ENCODE results near the gene CERS6. TPM values are rescaled to one million over a fixed set of nuclear protein-coding genes. Genes with fewer than 3 reads are reported as not detected.

Gene CERS6
- total RNA-seq, 3 donors from 2014 or later = 14.1 to 17.2 (median 16.7) TPM

DNA sequence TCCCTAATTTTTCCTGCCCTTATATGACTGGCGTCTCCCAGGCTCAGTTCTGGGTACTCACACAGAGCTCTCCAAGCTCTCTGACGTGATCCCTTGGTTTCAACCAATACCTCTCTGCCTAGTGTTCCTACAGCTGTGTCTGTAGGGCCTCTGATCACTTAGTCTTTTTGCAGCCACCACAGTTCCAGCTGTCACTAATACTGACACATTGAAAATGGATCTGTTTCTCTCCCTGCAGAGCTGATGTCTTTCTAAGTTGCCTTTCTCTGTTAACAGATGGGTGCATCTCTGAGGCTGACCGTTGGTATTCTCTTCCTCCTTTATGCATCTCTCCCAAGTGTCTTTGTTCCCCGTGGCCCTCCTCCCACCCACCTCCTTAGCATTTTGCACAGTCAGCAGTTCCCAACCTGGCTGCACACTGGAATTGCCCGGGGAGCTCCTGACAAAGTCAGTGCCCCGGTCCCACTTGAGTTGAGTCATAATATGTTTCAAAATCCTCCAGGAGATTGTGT lies 62.5 kb downstream of the CERS6 start:
- H3K9me3 Mint-ChIP-seq = no peaks in the 10 kb centered on the region
- ATAC-seq = no peak
- DNase-seq = no peak
- peaks cover 6% of the 10 kb centered on the region for H3K36me3 Mint-ChIP-seq (ENCODE audit: insufficient read depth)
- no peaks in the 10 kb centered on the region for H3K27me3 Mint-ChIP-seq (ENCODE audit: low read depth)
- H3K4me3 Mint-ChIP-seq = no peak overlapping the region
- H3K4me1 Mint-ChIP-seq (ENCODE audit: low read depth) = peaks cover 35% of the 10 kb centered on the region

DNA sequence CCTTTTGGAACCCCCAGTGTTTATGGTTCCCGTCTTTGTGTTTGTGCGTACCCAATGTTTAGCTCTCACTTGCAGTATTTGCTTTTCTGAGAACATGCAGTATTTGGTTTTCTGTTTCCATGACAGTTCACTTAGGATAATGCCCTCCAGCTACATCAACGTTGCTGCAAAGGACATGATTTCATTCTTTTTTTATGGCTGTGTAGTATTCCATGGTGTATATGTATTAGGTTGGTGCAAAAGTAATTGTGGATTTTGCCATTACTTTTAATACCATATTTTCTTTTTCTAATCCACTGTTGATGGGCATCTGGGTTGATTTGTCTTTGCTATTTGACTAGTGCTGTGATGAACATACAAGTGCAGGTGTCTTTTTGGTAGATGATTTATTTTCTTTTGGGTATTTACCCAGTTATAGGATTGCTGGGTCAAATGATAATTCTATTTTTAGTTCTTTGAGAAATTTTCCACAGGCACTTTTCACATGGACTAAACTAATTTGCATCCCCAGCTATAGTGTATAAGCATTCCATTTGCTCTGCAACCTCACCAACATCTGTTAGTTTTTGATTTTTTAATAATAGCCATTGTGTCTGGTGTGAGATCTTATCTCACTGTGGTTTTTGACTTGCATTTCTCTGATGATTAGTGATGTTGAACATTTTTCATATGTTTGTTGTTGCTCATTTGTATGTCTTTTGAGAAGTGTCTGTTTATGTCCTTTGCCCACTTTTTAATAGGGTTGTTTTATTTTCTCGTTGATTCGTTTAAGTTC lies 63.6 kb downstream of the CERS6 start:
- H3K4me3 Mint-ChIP-seq = no peak overlapping the region
- H3K27me3 Mint-ChIP-seq (ENCODE audit: low read depth) = no peaks in the 10 kb centered on the region
- H3K9me3 Mint-ChIP-seq = no peaks in the 10 kb centered on the region
- ATAC-seq = no peak
- peaks cover 39% of the 10 kb centered on the region for H3K4me1 Mint-ChIP-seq (ENCODE audit: low read depth)
- H3K36me3 Mint-ChIP-seq (ENCODE audit: insufficient read depth) = peaks cover 4% of the 10 kb centered on the region
- DNase-seq = no peak

DNA sequence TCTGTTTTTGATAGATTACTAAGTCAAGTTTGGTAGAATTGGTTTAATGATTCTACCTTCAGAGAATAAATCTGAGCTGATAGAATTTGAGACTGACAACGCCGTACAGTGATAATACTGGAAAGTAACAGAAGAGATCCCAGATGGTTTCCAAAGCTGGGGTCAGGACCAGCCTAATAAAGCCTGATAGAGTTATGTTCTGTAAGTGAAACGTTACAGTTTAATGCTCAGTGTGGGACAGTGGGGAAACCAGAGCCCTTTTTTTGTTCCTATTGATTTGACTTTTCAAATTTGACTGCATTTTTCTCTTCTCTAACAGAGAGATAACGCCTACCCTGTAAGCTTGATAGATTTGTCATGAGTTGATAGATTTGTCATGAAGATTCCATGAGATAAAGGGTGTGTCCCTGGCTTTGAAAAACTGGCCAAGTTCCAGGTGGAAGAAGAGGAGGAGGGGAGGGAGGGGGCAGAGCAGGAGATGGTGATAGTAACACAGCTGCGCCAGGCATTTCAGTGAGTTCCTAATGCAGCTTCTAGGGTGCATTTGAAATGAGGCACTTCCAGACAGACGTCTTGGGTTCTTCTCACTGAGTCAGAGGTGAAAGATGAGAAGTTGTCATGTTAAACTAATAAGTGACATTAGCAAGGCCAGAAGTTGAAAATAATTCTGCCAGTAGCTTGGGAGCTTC lies 65.1 kb downstream of the CERS6 start:
- Mint-ChIP-seq H3K27me3 (ENCODE audit: low read depth) (no peaks in the 10 kb centered on the region), H3K36me3 (ENCODE audit: insufficient read depth) (peaks cover 2% of the 10 kb centered on the region), H3K9me3 (no peaks in the 10 kb centered on the region), H3K4me3 (no peak overlapping the region), H3K4me1 (ENCODE audit: low read depth) (peaks cover 37% of the 10 kb centered on the region)
- peak in 1 of 2 donors; percentile 27 for ATAC-seq
- no peak for DNase-seq

DNA sequence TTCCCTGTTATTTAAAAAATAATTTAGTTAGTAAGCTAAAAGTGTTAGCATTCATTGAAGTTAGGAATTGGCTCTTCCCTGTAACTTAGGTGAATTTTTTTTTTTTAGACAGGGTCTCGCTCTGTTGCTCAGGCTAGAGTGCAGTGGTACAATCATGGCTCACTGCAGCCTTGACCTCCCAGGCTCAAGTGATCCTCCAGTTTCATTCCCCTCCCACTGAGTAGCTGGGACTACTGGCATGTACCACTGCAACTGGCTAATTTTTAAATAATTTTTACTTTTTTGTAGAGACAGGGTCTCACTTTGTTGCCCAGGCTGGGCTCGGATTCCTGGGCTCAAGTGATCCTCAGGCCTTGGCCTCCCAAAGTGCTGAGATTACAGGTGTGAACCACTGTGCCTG lies 66.4 kb downstream of the CERS6 start:
- H3K27me3 Mint-ChIP-seq (ENCODE audit: low read depth) = no peaks in the 10 kb centered on the region
- no peak for DNase-seq
- ATAC-seq = no peak
- H3K4me3 Mint-ChIP-seq = no peak overlapping the region
- H3K4me1 Mint-ChIP-seq (ENCODE audit: low read depth) = peaks cover 37% of the 10 kb centered on the region
- peaks cover 6% of the 10 kb centered on the region for H3K36me3 Mint-ChIP-seq (ENCODE audit: insufficient read depth)
- no peaks in the 10 kb centered on the region for H3K9me3 Mint-ChIP-seq

DNA sequence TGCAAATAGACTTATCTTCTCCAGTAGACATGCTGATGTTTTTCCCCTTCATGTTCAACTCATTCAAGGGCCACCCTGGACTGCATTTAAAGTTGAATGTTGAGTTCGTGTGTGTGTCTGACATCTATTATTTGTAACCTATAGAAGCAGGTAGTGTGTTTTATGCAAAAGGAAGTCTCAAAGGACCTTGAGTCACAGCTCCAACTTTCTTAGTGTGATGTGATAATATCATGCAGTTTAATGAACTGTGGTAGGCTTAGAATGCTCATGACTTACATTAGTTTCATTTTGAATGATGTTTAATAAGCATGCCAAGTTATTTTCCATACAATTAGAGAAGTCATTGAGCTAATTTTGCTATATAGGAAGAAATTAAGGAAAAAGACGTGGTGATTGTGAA lies 67.9 kb downstream of the CERS6 start:
- Mint-ChIP-seq H3K27me3 (ENCODE audit: low read depth) (no peaks in the 10 kb centered on the region), H3K9me3 (no peaks in the 10 kb centered on the region), H3K4me1 (ENCODE audit: low read depth) (peaks cover 39% of the 10 kb centered on the region), H3K36me3 (ENCODE audit: insufficient read depth) (peaks cover 6% of the 10 kb centered on the region), H3K4me3 (no peak overlapping the region)
- no peak for ATAC-seq
- DNase-seq = no peak

DNA sequence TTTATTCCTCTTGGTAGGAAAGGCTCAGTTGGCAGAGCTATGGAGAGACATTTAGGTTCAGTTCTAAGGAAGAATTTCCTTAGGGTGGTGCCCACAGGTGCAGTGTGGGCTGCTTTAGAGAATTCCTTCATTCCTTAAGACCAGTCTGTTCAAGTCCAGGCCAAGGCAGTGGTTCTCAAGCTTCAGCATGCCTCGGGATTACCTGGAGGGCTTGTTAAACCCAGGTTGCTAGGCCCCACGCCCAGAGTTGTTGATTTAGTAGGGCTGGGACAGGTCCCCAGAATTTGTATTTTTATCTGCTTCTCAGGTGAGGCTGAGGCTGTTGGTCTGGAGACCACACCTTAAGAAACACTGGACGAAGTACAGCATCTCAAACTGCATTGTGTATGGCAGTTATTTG lies 68.9 kb downstream of the CERS6 start:
- peaks cover 6% of the 10 kb centered on the region for H3K36me3 Mint-ChIP-seq (ENCODE audit: insufficient read depth)
- no peak overlapping the region for H3K4me3 Mint-ChIP-seq
- ATAC-seq (no peak), DNase-seq (no peak)
- H3K4me1 Mint-ChIP-seq (ENCODE audit: low read depth) = peaks cover 45% of the 10 kb centered on the region
- no peaks in the 10 kb centered on the region for H3K27me3 Mint-ChIP-seq (ENCODE audit: low read depth)
- H3K9me3 Mint-ChIP-seq = no peaks in the 10 kb centered on the region

DNA sequence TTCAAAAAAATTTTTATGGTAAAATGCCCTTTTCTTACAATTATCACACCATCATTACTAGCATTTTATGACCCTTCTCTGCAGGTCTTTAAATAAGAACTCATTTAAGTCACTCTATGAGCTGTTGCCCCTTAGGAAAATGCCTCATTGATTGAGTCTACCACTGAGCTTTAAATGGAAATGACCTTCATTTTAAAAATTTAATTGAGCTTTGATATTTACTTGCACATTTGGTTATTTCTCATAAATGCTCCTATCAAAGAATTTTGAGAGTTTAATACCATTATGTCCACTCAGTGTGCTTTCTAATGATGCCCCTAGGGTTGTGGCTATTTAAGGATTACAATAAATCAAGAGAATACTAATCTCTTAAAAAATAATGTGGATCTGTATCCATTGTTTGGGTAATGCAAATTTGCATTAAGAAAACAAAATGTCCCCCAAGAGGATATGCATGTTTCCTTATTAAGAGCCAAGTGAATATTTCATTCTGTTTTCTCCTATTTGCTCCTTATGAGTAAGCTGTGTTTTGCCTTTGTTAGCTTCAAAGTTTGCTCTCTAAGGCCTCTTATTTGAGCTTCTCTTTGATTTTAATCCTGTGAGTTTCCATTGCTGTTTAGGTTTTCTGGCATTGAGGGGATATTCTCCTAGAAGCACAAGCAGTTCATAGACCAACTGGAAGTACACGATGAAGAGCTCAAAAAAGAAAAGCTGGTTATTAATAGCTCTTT lies 69.8 kb downstream of the CERS6 start:
- peaks cover 6% of the 10 kb centered on the region for H3K36me3 Mint-ChIP-seq (ENCODE audit: insufficient read depth)
- no peak overlapping the region for H3K4me3 Mint-ChIP-seq
- ATAC-seq = no peak
- DNase-seq = no peak
- H3K4me1 Mint-ChIP-seq (ENCODE audit: low read depth) = peaks cover 47% of the 10 kb centered on the region
- H3K27me3 Mint-ChIP-seq (ENCODE audit: low read depth) = no peaks in the 10 kb centered on the region
- H3K9me3 Mint-ChIP-seq = no peaks in the 10 kb centered on the region

DNA sequence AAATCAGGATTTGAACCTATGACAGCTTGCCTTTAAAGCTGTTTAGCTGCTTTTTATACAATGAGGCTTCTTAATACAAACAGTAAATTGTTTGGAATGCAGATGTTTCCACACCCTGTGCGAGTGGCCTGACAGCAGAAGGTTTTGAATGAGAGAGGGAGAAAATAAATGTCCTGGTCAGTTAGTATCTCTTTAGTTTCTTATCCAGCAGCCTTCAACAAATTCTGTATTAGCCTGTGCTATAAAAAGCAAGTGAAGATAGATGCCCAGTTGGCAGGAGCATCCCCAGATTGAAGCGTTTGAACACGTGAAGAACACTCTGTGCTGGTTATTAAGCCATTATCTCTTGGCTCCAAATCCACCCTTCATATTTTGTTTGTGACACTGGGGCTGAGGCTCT lies 70.6 kb downstream of the CERS6 start:
- H3K4me1 Mint-ChIP-seq (ENCODE audit: low read depth) = peaks cover 47% of the 10 kb centered on the region
- ATAC-seq = no peak
- H3K9me3 Mint-ChIP-seq = no peaks in the 10 kb centered on the region
- no peak overlapping the region for H3K4me3 Mint-ChIP-seq
- no peak for DNase-seq
- peaks cover 4% of the 10 kb centered on the region for H3K36me3 Mint-ChIP-seq (ENCODE audit: insufficient read depth)
- H3K27me3 Mint-ChIP-seq (ENCODE audit: low read depth) = no peaks in the 10 kb centered on the region

DNA sequence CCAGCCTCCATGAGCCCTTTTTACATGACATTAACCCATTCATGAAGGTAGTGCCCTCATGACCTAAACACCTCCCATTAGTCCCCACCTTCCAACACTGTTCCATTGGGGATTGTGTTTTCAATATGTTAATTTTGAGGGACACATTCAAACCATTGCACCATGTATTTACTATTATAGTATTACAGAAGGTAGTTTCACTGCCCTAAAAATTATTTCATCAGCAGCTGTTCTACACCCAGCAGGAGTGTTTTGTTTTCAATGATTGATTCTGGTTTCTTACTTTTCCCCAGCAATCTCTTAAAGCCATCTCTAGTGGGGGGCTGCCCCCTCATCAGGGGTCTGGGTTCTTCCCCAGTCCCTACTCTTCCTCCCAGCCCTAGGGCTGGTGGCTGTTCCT lies 71.9 kb downstream of the CERS6 start:
- ATAC-seq (no peak), DNase-seq (no peak)
- Mint-ChIP-seq H3K4me1 (ENCODE audit: low read depth) (peaks cover 51% of the 10 kb centered on the region), H3K27me3 (ENCODE audit: low read depth) (no peaks in the 10 kb centered on the region), H3K9me3 (no peaks in the 10 kb centered on the region), H3K36me3 (ENCODE audit: insufficient read depth) (peaks cover 4% of the 10 kb centered on the region), H3K4me3 (no peak overlapping the region)

DNA sequence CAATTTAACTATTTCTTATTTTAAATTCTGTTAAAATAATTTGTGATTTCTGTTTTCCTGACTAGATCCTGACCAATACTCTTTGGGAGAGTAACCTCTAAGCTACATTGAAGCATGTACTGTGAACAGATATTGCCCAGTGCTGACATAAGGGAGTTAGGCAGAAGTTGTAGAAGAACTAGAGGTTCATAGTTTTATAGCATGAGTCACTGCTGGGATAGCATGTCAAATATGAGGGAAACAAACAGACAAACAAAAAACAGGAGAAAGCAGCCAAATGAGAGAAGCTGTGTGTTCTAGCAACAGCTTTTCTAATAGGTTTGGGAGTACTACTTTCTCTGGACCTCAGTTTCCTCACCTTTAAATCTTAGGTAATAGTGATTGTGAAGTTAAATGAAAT lies 72.4 kb downstream of the CERS6 start:
- H3K4me1 Mint-ChIP-seq (ENCODE audit: low read depth) = peaks cover 52% of the 10 kb centered on the region
- peaks cover 4% of the 10 kb centered on the region for H3K36me3 Mint-ChIP-seq (ENCODE audit: insufficient read depth)
- DNase-seq (no peak), ATAC-seq (no peak)
- no peaks in the 10 kb centered on the region for H3K27me3 Mint-ChIP-seq (ENCODE audit: low read depth)
- H3K9me3 Mint-ChIP-seq = no peaks in the 10 kb centered on the region
- H3K4me3 Mint-ChIP-seq = no peak overlapping the region

DNA sequence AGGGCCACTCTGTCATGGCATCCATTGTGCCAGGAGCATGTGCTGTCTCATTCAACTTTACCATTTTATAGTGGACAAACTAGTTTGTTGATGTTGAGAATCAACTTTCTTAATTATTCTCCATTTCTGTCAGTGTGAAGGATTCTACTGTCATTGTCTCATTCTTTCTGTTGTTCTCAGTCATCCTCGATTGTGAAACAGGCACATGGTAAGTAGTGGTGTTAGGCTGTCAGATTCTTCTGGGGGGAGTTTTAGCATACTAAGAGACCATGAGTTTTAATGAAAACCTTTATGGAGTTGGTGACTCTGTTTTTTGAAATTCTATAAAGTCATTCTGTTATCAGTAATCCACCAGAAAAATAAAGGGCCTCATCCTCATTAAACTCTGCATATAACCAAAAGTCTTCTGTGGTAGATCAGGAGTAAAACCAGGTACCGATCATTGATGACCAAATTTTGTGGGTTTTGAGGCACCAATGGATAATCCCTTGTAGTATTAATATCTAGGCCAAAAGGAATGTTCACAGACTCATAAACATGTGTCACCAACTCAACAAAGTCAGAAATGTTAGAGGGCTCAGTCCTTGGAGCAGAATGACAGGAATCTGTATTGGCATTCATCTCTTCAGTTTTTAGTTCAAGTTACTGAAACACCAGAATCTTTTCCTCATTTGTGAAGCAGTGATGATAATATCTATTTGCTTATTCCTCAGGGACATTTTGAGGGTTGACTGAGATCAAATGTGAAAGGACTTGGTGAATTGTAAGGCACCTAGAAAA lies 73.2 kb downstream of the CERS6 start:
- ATAC-seq (peak; percentile 37 to 56), DNase-seq (no peak)
- H3K36me3 Mint-ChIP-seq (ENCODE audit: insufficient read depth) = peaks cover 4% of the 10 kb centered on the region
- no peaks in the 10 kb centered on the region for H3K27me3 Mint-ChIP-seq (ENCODE audit: low read depth)
- H3K9me3 Mint-ChIP-seq = no peaks in the 10 kb centered on the region
- H3K4me3 Mint-ChIP-seq = no peak overlapping the region
- H3K4me1 Mint-ChIP-seq (ENCODE audit: low read depth) = peaks cover 52% of the 10 kb centered on the region

DNA sequence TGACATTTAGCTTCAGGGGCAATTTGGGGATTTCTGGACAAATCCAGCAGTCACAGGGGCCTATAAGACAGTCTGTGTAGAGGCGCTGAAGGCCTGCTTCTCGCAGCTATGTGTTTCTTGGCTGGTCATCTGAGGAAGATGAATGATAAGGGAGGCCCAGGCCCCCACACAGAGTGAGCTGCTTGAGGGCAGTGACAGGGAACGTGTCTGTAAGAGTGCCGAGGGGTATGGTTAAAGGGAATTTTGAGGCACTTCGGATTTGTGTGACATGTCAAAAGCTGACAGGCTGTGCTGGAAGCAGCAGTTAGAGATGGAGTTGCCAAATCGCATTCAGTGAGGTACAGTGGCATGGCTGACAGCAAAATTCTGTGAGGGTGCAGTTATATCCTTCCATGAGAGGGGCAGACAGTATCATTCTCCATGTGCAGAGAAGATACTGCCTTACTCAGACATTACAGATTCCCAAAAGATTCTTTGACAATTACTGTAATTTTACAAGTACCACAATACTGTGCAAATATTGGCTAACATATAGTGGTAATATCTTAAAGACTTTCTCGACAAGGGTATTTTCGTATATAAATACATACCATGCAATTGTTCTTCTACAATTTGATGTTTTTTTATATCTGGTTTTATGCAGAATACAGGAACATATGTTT lies 74.0 kb downstream of the CERS6 start:
- H3K4me3 Mint-ChIP-seq = no peak overlapping the region
- H3K27me3 Mint-ChIP-seq (ENCODE audit: low read depth) = no peaks in the 10 kb centered on the region
- peaks cover 4% of the 10 kb centered on the region for H3K36me3 Mint-ChIP-seq (ENCODE audit: insufficient read depth)
- H3K9me3 Mint-ChIP-seq = no peaks in the 10 kb centered on the region
- DNase-seq = no peak
- no peak for ATAC-seq
- H3K4me1 Mint-ChIP-seq (ENCODE audit: low read depth) = peaks cover 56% of the 10 kb centered on the region

DNA sequence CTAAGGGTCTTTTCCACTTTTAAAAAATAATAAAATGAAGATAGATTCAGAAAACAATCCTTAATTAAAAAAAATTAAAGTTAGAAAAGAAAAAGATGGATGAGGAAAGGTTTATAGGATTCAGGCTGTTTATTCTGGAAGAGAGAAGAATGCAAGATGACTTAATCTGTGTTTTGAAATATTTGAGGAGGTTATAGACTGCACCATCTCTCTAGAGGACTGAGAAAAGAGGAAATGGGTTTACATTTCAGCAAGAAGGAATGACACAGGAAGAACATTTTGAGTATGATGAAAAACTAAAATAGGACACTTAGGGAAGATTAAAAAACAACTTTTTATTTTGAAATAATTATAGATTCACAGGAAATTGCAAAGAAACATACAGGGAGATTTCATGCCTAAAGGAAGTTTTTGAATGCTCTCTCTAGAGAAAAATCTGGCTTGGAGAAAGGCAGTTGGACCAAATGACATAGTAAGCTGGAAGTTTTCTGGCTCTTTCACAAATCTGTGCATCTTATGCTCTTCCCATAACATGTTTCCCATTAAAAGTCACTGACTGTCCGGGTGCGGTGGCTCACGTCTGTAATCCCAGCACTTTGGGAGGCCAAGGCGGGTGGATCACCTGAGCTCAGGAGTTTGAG lies 75.0 kb downstream of the CERS6 start:
- Mint-ChIP-seq H3K9me3 (no peaks in the 10 kb centered on the region), H3K4me1 (ENCODE audit: low read depth) (peaks cover 56% of the 10 kb centered on the region), H3K4me3 (no peak overlapping the region), H3K27me3 (ENCODE audit: low read depth) (no peaks in the 10 kb centered on the region), H3K36me3 (ENCODE audit: insufficient read depth) (peaks cover 4% of the 10 kb centered on the region)
- no peak for DNase-seq
- no peak for ATAC-seq
